ENCODE data around the gene TRIM9. TPM values are rescaled to one million over a fixed set of nuclear protein-coding genes. Genes with fewer than 3 reads are reported as not detected.

Gene TRIM9
- total and polyA plus RNA-seq, 12 donors, result 0.55 to 5.3 (median 2.0) TPM

- H3K4me1 ChIP-seq (replicated peaks in 1 of 2), result no peaks in the 10 kb centered on the region
- intact Hi-C loops (cut with DNase I), result no loop called here
- peak in 3 of 7 donors; percentile 16 to 32 (median 30) for DNase-seq
- H3K36me3 ChIP-seq (replicated peaks in 1 of 2), result no peaks in the 10 kb centered on the region
- WGBS, 4 donors, result 75 to 92% (median 83%) methylated on average over 6 of the region's 6 CpGs
- H3K27ac ChIP-seq, result no peak overlapping the region
- TF ChIP-seq POLR2A (IDR thresholded peaks at IDR 0.05), result no peak
- TF ChIP-seq, protein P1, sequence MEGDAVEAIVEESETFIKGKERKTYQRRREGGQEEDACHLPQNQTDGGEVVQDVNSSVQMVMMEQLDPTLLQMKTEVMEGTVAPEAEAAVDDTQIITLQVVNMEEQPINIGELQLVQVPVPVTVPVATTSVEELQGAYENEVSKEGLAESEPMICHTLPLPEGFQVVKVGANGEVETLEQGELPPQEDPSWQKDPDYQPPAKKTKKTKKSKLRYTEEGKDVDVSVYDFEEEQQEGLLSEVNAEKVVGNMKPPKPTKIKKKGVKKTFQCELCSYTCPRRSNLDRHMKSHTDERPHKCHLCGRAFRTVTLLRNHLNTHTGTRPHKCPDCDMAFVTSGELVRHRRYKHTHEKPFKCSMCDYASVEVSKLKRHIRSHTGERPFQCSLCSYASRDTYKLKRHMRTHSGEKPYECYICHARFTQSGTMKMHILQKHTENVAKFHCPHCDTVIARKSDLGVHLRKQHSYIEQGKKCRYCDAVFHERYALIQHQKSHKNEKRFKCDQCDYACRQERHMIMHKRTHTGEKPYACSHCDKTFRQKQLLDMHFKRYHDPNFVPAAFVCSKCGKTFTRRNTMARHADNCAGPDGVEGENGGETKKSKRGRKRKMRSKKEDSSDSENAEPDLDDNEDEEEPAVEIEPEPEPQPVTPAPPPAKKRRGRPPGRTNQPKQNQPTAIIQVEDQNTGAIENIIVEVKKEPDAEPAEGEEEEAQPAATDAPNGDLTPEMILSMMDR (IDR thresholded peaks at IDR 0.05), result no peak
- no peaks in the 10 kb centered on the region for H3K27me3 ChIP-seq
- no peaks in the 10 kb centered on the region for H3K9me3 ChIP-seq (replicated peaks in 1 of 3)
- H3K4me3 ChIP-seq, result no peak overlapping the region
Observed at GRCh38 chr14:51139121-51139681, 44.3 kb upstream of the TRIM9 start.

- WGBS, 4 donors, result 56 to 76% (median 61%) methylated on average over 2 of the region's 2 CpGs
- Histone ChIP-seq H3K9me3 (replicated peaks in 1 of 3) (no peaks in the 10 kb centered on the region), H3K27me3 (no peaks in the 10 kb centered on the region), H3K36me3 (replicated peaks in 1 of 2) (no peaks in the 10 kb centered on the region), H3K4me3 (no peak overlapping the region), H3K4me1 (replicated peaks in 1 of 2) (no peaks in the 10 kb centered on the region), H3K27ac (no peak overlapping the region)
- intact Hi-C loops (cut with DNase I), result no loop called here
- no peak for DNase-seq
- TF ChIP-seq, protein P1 (IDR thresholded peaks at IDR 0.05), result no peak
- TF ChIP-seq POLR2A (IDR thresholded peaks at IDR 0.05), result no peak
Observed at GRCh38 chr14:51138404-51139103, 43.6 kb upstream of the TRIM9 start.

- Histone ChIP-seq H3K9me3 (replicated peaks in 1 of 3) (no peaks in the 10 kb centered on the region), H3K4me1 (replicated peaks in 1 of 2) (no peaks in the 10 kb centered on the region), H3K4me3 (no peak overlapping the region), H3K36me3 (replicated peaks in 1 of 2) (no peaks in the 10 kb centered on the region), H3K27ac (no peak overlapping the region), H3K27me3 (no peaks in the 10 kb centered on the region)
- intact Hi-C loops (cut with DNase I), result no loop called here
- TF ChIP-seq POLR2A (IDR thresholded peaks at IDR 0.05), result no peak
- TF ChIP-seq, protein P1 (IDR thresholded peaks at IDR 0.05), result no peak
- no peak for DNase-seq
- 67 to 91% (median 76%) methylated on average over 1 to 2 of the region's 2 CpGs; no CpG with 5 or more reads in 1 of the 4 donors for WGBS, 4 donors
Observed at GRCh38 chr14:51131516-51131915, 36.6 kb upstream of the TRIM9 start.

- WGBS, 4 donors, result 85 to 90% (median 87%) methylated on average over 4 of the region's 4 CpGs
- Histone ChIP-seq H3K27me3 (no peaks in the 10 kb centered on the region), H3K4me1 (replicated peaks in 1 of 2) (no peaks in the 10 kb centered on the region), H3K36me3 (replicated peaks in 1 of 2) (no peaks in the 10 kb centered on the region), H3K4me3 (no peak overlapping the region), H3K27ac (no peak overlapping the region), H3K9me3 (replicated peaks in 1 of 3) (no peaks in the 10 kb centered on the region)
- intact Hi-C loops (cut with DNase I), result no loop called here
- TF ChIP-seq, protein P1 (IDR thresholded peaks at IDR 0.05), result no peak
- TF ChIP-seq POLR2A (IDR thresholded peaks at IDR 0.05), result no peak
- DNase-seq, result no peak
Observed at GRCh38 chr14:51129130-51129529, 34.2 kb upstream of the TRIM9 start.
